ELF-1 (cell line): ENCODE results near the gene UBTD1.
"Not testable (repeated sequence)": the region's sequence is repeated elsewhere in the genome, so short reads cannot be mapped to it uniquely, and the experiment has no call there.

Experiments used
- DNase-seq: peaks from one replicate; pipeline ENCODE4 v3.0.0-alpha.2; 2016; ENCODE audit warnings: low read depth, low spot score

Gene UBTD1

DNA sequence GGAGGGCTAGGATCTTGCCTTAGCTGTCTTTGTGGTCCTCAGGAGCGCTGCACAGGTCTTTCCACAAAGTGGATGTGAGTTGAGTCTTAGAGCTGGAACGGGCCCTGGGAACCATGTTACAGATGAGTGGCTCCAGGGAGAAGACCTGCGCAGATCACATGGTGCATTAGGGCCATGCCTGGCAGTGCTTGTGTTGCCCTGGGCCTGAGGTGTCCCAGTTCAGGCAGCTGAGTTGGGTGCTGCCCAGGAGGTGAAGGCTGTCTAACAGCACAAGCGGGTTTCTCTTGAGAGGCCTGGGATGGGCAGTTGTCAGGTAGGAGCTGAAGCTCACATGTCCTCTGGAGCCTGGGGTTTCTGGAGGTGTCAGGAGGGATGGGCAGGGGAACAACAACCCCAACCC, 40.1 kb downstream of the UBTD1 start:
- DNase-seq: no peak

DNA sequence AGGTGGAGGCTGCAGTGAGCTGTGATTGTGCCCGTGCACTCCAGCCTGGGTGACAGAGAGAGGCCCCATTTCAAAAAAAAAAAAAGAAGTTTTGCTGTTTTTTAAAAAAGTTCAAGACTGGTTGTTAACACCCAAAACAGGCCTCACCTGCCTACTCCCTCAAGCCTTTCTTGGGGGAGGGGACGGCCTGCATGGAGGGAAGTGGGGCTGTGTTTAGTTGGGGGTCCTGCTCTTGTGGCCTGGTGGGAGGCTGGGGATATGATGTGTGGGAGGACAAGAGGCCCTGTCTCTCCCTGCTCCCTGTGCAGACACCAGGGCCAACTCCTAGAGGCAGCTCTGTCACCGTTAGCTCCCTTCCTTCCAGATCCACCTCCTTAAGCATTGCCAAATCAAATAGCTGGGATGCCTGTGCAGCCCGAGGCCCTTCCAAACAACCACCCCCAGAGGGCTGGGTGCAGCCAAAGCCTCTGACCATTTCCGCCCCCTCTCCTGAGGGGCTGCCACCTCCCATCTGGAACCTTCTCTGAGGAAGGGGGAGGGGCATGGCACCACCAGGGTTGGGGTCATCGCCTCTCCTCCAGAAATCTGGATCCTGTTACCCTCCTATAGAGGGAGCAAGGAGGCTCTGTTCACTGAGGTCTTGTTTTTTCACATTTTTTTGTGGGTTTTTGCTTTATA, 40.9 kb downstream of the UBTD1 start:
- DNase-seq: peak; percentile 90

DNA sequence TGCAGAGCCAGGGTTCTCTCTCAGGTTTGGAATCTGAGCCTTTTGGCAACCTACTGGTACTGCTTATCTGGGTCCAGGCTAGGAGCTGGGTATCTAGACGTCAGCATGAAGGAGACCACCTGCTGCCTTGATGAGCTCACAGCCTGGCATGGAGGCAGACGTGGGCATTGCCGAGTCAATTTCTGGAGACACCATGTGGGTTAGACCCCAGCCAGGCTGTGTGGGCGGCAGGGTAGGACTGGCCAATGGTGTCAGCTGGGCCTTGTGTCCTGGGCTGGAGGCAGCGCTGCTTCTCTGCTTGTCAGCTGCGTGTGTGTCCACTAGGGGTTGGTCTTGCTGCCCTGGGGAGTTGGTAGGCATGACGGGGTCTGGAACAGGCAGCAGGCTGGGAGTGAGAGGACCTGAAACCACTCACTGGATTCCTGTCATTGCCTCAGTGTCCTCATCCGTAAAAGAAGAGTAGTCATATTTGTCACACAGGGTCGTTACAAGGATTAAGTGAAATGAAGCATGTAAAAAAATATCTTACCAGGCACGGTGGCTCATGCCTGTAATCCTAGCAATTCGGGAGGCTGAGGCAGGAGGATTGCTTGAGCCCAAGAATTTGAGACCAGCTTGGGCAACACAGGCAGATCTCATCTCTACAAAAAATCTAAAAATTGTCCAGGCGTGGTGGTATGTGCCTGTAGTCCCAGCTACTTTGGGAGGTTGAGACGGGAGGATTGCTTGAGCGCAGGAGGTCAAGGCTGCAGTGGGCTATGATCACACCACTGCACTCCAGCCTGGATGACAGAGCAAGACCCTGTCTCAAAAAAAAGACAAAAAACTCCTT, 42.2 kb downstream of the UBTD1 start:
- DNase-seq: peak; percentile 46

DNA sequence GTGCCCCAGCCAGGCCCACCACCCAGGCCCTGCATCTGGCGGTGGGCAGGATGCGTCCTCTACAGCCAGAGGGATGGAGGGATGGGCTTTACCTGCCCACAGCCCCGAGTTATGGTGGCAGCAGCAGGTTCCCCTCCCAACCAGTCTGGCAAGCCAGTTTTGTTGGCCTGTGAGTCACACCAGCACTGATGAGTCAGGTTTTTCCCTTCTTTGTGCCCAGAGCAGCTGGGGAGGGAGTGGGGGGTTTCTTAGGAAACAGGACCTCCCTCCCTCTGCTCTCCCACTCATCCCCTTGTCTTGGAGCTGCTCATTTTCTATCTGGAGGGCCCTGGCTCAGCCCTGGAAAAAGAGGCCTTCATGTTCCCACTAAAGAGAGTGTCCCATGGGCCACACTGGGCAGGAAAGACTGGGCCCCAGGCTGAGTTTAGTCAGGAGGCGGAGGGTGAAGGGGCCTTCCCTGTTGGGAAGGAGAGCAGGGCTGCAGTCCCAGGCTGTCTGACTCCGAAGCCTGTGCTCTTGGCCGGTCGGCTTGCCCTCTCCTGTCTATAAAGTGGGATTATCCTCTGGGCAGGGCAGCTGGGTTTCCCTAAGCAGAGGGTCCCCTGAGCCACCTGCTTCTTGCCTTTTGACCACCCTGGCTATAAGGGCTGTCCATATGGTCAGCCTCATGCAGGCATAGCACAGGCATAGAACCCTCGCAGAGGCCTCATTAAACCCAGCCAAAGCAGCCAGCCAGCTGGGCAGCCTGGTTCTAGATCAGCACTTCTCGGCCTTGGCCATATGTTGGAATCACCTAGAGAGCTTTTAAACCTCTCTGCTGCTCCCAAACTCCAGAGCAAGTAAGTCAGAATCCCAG, 43.7 kb downstream of the UBTD1 start:
- DNase-seq: peak; percentile 90

DNA sequence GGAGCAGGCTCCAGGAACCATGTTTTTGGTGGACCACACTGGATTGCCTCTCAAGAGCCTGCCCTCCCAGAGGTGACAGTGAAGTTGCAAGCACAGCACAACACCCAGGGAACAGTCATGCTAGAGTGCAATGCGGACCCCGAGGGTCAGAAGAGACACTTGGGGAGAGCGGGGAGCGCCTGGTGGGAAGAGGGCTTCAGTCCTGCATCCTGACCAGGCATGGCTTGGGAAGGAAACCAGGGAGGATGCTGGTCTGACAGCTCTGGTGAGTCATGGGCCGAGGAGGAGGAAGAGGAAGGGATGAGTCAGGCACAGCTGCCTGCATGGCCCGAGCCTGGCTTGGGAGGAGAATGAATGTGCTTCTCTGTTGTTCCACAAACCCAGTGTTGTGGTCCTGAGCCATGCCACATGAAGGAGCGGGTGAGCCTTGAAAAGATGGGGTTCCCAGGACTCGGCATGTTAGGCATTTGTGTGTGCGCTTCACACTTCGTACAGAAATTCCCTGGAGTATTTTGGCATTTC, 44.4 kb downstream of the UBTD1 start:
- peak; percentile 70 for DNase-seq

DNA sequence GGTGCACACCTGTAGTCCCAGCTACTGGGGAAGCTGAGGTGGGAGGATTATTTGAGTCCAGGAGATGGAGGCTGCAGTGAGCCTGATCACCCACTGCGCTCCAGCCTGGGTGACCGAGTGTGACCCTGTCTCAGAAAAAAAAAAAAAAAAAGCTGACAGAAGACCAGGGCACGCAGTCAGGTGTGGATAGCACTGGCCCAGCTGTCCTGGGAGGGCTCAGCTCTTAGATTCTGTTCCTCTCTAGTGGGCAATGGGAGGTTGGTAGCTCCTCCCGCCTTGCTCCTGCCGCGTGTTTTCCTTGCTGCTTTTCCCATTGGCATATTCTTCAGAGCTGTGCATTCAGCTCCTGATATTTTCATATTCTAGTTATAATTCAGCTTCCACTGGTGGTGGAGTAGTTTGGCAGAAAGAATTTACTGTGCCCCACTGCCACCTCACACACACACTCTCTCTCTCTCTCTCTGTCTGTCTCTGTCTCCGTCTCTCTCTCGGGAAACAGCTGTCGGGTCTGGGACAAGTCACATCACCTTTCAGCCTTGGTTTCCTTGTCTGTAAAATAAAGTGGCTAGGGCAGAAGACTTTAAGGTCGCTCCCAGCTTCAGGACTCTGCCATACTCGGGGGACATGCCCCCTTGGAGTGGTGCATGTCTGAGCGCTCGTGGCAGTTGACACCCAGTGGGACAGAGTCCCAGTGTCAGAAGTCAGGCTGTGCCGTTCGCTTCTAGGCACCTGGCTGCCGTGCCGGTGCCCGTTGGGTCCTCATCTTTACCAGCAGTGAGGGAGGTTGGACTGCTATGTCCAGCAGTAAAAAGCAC, 47.9 kb downstream of the UBTD1 start:
- no peak for DNase-seq

DNA sequence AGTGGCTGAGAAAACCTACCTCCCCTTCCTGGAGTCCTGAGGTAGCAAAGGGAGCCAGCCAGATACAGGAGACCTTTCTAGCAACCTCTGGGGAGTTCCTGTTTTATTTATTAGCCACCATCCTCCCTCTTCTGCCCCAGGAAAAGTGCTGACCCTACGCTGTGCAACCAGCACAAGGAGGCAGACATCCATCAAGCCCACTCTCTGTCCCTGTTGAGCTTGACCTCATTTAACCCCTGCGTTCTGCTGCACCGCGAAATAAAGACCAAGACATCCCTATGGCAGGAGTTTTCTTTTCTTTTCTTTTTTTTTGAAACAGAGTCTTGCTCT, 48.5 kb downstream of the UBTD1 start:
- DNase-seq: no peak

DNA sequence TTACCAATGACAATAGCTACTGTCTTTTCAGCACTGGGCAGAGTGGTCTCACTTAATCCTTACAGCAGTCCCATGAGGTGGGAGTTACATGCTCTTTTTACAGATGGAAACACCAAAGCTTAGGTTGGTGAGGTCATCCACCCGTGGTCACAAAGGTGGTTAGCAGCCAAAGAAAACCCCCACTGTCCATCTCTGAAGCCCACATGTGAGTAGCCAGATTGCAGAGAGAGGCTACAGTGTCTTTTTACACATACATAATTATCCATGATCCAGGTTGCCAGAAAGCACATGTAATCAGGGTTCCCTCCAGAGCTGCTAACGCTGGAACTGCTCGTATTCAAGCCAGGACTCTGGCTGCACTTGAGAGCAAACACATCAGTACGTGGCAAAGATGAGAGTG, 49.2 kb downstream of the UBTD1 start:
- no peak for DNase-seq

DNA sequence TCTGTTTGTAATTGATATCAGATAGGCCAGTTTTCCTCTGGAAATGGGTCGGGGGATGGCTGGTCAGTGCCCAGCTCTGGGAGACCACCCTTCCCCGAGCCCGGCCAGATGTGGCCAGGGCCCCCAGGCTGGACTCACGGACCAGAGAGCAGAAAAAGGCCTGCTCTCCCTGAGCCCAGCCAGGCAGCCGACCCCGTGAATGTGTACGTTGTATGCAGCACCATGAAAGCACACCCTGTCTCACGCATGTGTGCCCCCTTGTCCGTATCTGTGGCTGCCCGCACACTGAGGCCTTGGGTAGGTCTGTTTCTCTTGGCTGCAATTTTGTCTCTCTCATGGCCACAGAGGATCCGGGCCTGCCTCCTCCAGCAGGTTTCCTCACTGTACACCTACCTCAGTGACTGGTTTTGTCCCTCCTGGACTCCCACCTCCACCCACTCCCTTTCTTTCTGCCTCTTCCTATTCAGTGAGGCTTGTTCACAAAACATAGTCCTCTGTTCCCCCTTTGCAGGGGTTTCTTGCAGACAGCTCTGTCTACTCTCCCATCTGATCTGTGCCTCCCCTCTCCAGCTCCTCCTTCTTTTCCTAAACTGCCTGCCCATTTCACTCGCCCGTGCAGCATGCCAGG, 50.2 kb downstream of the UBTD1 start:
- DNase-seq: no peak

DNA sequence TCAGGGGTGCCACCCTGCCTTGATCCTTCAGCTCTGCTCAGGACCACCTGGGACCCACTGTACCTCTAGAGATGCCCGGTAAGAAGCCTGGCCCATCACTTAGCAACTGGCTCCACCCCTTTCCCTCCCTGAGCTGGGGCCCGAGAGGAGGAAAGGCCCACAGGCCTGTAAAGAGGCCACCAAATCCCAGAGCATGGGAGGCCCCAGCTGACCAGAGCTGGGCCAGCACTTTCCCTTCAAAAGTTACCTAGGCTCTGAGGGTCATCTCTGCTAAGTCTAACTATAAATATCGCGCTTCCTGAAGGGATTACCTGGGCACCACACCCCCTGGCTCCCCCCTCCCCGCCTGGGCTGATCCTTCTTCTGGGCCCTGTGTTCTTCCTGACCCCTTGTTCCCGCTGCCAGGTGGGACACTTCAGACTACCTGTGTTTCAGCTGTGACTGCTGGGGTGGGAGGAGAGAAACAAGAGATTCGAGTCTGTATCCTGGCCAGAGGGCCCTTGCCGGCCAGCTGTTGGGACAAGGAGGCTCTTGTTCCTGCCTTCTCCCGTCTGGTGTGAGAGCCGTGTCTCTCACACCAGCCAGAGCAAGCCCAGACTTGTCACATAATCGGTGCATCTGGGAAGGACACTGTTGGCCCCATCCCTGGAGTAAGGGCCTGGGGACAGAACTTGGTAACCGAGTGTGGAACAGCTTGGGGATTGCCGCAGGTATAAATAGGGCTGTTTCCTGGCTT, 51.0 kb downstream of the UBTD1 start:
- peak; percentile 72 for DNase-seq

DNA sequence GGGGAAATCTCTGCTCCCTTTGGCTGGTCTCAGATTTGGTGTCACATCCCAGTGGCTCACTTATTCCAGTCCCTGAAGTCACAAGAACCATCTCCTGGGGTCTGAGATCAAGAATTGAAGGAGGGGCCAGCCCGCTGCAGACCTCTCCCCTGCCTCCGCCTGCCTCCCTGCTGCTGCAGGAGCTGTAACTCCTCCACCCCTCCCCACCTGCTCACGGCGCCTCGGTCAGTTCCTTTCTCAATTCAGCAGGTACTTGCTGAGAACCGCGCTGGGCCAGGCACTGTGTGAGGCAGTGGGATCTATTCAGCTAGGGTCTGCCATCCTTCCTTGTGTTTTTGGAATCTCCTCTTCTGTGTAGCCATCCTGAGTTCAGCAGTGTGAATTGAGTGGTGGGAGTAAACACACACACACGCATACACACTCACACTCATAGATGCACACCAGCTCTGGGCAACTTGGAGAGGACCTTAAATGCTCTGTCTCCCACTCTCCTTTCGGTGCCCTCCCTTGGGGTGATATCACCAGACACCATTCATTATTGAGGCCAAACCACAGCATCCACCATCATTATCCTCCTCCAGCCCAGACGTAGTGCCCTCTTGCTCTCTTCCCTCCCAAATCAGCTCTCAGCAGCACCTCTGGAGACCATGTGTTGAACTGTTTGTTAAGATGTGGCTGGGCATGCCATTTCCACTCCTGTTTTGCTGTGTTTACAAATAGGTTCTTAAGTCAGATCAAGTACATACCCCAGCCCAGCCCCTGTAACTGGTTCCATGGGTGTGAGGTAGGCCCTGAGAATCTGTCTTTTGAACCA, 51.8 kb downstream of the UBTD1 start:
- no peak for DNase-seq

DNA sequence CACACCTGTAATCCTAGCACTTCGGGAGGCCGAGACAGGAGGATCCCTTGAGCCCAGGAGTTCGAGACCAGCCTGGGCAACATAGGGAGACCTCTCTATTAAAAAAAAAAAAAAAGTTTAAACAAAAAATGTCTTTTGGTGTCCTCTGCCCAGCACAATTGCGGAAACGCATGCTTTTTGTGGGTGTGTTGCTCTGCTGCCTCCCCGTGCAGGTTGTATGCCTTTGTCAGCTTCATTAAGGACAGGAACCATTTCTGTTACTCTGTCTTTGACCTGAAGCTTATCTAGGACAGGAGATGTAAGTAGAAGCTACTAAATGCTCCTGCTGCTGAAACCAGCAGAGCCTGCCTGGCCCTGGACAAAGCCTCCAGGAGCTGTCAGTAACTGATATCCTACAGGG, 52.5 kb downstream of the UBTD1 start:
- DNase-seq: no peak

DNA sequence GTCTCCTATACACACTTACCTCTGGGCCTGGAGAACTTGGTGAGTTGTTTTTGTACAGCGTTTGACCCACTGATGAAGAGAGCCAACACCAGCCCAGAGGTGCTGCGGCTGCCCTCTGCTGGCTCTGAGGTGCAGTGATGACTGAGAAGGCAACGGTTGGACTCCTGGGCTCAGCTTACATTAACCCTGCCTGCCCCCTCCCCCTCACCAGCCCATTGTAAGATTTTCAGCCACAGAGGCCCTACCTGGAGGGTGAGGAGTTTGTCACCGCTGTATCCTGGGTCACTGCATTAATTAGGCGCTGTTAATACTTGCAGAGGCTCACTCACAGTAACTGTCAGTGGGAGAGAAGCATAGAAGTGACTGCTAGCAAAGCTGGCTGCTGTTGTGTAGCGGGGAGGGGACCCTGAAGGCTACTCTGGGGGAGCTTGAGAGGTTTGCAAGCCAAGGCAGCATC, 54.9 kb downstream of the UBTD1 start:
- peak; percentile 95 for DNase-seq

DNA sequence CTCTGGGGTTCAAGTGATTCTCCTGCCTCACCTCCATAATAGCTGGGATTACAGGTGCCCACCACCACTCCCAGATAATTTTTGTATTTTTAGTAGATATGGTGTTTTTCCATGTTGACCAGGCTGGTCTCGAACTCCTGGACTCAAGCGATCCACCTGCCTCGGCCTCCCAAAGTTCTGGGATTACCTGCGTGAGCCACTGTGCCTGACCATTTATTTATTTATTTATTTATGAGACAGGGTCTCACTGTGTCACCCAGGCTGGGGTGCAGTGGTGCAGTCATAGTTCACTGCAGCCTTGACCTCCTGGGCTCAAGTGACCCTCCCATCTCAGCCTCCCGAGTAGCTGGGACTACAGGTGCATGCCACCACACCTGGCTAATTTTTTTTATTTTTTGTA, 55.6 kb downstream of the UBTD1 start:
- not testable (repeated sequence) for DNase-seq

DNA sequence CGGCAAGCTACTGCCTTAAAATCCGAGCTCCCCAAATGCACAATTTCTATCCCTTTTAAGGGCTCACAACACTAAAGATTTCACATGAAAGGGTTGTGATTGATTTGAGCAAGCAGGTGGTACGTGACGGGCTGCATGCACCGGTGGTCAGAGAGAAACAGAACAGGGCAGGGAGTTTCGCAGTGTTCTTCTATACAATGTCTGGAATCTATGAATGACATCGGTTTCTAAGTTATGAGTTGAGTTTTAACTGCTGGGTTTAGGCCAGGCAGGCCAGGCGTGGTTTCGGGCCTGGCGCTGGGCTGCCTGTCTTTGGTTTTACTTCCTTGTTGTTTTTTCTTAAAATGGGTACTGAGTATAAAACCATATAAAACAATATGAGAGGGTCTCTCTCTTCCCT, 56.8 kb downstream of the UBTD1 start:
- DNase-seq: not testable (repeated sequence)

DNA sequence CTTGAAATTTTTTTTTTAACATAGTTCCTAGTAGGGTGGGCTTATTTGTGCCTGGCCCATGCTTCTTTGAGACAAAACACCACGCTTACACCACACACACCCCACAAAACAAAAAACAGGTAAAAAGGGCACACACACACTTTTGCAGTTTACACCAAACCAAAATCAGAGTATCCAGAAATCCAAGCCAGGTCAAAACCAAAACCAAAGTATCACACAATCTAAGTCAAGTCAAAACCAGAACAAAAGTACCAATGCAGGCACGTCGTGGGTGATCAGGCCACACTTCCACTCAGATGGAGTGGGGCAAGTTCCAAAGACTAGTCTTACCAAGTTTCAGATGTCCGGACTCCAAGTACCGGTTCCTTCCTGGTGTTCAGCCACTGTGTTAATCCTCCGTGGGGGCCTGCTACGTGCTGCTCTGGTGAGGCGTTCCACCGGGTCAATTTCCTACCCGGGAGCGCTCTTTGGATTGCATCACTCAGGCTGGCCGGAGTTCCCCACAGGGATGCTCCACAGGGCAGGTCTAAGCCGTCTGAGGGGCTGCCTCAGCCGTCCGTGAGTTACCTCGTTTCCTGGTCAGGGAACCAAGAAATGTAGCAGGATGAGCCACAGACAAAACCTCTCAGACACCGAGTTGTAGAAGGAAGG, 62.1 kb downstream of the UBTD1 start:
- DNase-seq: not testable (repeated sequence)

DNA sequence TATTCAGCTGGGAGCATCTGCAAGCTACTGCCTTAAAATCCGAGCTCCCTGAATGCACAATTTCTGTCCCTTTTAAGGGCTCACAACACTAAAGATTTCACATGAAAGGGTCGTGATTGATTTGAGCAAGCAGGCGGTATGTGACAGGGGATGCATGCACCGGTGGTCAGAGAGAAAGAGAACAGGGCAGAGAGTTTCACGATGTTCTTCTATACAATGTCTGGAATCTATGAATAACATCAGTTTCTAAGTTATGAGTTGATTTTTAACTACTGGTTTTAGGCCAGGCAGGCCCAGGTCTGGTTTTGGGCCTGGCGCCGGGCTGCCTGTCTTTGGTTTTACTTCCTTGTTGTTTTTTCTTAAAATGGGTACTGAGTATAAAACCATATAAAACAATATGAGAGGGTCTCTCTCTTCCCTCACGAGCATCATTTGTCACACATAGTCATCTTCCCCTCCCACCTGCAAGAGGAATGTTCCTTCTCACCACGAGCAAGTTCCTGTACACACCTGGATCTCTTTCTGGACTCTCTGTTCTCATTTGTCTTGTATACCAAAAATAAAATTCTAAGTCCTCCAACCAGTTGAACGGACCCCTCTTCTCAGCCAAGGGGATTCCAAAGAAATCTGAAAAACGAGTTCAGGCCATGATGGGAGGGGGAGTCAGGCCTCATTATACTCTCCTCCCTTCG, 62.8 kb downstream of the UBTD1 start:
- DNase-seq: not testable (repeated sequence)

DNA sequence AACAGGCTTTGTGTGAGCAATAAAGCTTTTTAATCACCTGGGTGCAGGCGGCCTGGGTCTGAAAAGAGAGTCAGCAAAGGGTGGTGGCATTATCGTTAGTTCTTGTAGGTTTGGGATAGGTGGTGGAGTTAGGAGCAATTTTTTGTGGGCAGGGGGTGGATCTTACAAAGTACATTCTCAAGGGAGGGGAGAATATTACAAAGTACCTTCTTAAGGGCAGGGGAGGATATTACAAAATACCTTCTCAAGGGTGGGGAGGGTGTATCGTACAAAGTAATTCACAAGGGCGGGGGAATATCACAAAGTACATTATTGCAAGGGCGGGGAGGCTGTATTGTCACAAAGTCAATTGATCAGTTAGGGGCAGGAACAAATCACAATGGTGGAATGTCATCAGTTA, 63.6 kb downstream of the UBTD1 start:
- not testable (repeated sequence) for DNase-seq
